HG02588 (cell line): ENCODE results near the gene RDH14.

ENCODE experiments used
- ATAC-seq: cut with Tn5 transposase; IDR thresholded peaks from one replicate; pipeline ENCODE4 v1.9.1; 2021; ENCODE audit warnings: mild to moderate bottlenecking, moderate library complexity; ENCODE audit not compliant: unreplicated experiment

The RDH14 gene, protein sequence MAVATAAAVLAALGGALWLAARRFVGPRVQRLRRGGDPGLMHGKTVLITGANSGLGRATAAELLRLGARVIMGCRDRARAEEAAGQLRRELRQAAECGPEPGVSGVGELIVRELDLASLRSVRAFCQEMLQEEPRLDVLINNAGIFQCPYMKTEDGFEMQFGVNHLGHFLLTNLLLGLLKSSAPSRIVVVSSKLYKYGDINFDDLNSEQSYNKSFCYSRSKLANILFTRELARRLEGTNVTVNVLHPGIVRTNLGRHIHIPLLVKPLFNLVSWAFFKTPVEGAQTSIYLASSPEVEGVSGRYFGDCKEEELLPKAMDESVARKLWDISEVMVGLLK

GRCh38 chr2:18560031-18560796, at the start of gene RDH14:
TSS of gene RDH14 (minus strand) at chr2:18560653. CDS start at chr2:18560572, 81 bp downstream.
- peak; percentile 94 for ATAC-seq

DNA sequence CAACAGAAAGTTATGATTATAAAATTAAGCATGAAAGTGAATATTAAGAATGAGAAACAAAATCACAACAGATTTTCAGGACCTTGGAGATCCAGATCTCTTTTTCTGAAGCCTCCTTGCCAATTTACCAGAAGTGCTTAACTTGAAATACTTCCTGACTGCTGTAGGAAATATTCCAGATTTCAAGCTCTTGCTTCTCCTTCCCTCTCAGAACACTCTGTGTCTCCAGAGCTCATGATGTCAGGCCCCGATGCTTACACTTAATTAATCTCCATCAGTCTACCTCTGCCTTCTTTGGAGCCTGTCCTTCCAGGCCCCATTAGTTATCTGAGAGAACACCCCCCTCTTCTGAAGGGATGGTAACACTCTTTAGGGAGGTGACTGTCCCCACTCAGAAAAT, 49.6 kb upstream of the RDH14 start:
- no peak for ATAC-seq

DNA sequence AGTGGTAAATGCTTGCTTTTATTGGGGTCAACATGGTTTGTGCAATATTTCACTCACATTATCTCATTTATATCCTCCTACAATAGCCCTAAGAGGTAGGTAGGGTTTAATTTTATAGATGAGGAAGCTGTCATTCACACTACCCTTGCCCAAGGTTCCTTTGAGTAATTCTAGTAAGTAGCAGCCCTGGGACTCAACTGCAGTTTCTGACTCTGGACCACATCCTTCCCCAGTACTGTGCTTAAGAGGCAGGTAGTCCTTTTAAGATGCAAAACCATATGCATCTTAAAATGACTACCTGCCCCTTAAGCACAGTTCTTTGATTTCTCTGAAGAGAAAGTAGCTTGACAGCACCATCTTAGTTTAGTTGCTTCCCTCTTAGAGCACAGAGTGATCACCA, 44.7 kb upstream of the RDH14 start:
- ATAC-seq: no peak

DNA sequence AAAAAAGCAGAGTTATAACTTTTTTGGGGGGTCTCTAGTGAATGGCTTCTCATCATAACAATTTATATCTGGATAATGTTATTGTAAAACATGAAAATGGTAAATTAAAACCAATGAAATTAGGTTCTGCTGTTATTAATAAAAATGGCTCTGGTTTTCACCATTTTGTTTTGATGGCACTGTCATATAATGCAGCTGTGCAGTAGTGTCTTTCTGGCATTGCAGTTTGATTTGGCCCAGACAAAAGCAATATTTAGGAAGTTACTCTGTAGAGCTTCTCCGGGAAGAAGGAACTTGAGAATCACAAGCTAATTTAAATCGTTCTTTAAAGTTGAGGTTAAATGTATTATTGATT, 44.1 kb upstream of the RDH14 start:
- no peak for ATAC-seq

DNA sequence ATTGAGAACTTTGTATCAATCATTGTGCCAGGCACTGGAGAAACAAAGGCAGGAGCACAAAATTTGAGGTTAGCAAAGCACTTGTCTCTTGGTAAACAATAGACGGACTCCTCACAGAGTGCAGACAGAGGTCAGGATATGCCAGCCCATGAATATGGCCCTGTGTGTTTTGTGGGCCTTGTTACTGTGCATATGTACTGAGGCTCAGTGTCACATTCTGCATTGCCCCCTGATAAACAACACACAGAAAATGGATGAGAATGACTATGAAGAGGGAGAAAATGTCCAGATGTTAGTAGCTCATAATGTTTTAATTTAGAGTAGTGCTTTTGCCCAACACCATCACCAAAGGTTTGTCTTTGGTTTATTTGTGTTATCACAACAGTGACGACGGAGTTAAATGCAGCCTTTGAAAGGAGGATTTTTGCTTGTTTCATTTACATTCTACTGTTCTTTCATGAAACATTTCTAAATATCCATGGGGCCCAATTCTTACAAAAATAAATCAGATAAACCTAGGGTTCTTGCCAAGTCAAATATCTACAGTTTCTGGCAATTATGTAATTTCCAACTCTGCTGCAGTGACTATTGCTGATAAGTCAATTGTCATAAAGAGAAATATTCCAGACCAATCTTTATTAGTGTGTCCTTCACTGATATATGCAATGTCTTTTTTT, 43.5 kb upstream of the RDH14 start:
- no peak for ATAC-seq

GRCh38 chr2:18602298-18602697, 41.8 kb upstream of the RDH14 start:
- ATAC-seq: no peak

GRCh38 chr2:18600255-18600613, 39.8 kb upstream of the RDH14 start:
- ATAC-seq: no peak

DNA sequence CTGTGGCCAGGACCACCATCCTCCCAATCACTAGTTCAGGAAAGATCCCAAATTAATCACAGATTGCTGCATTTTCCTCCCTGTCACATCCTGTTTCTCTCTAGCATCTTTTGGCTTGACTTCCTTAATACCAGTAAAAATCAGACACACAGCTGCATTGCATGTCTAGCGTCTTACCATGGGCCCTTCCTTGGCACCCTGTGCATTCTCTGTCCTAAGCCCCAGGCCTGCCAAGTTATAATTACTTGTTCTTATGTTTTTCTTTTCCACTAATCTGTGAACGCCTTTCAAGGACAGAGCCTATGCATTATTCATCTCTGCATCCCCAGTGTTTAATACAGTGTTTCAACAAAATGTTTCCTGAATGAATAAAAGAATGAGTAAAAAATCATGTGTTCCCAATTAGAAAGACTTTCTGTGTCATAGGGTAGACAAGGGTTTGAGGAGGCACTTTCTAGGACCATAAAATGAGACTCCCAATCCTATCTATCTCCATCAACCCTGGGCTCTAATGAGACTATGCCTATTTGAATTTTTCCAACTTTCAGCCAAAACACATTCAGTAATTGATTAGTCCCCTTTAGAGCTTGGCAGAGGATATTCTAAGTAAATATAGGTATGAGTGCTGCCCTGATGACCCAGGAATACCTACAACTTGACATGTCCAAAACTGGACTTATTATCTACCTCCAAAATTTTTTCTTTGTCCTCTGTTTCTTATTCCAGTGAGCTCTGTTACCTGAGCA, 39.2 kb upstream of the RDH14 start:
- no peak for ATAC-seq

GRCh38 chr2:18598848-18599484, 38.5 kb upstream of the RDH14 start:
- no peak for ATAC-seq

- ATAC-seq: no peak
These were observed 37.2 kb upstream of the RDH14 start for GRCh38 chr2:18597618-18598017.

- ATAC-seq: no peak
These were observed 36.5 kb upstream of the RDH14 start for GRCh38 chr2:18596993-18597392.

DNA sequence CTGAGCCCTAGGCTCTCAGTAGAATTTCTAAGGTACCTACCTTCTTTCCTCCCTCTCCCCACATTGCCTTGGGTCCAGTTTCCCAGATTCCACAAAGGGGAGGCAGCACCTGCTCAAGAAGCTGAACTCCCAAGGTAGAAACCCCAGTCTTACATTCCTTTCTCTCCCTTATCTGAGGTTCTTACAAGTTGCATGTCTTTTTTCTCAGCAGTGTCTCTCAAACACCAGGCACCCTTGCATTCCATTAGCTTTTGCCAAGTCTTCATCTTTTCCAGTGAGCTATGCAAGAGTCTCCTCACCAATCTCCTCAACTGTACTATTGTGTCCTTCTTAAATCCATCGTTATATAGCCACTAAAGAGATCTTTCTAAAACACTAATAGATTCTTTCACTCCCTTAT, 33.0 kb upstream of the RDH14 start:
- no peak for ATAC-seq

- no peak for ATAC-seq
These were observed 31.9 kb upstream of the RDH14 start for GRCh38 chr2:18592372-18592771.

- no peak for ATAC-seq
These were observed 28.9 kb upstream of the RDH14 start, which contains the start of gene NT5C1B for GRCh38 chr2:18589354-18589753. TSS of gene NT5C1B (minus strand) at chr2:18589569. CDS start at chr2:18589468, 101 bp downstream.

DNA sequence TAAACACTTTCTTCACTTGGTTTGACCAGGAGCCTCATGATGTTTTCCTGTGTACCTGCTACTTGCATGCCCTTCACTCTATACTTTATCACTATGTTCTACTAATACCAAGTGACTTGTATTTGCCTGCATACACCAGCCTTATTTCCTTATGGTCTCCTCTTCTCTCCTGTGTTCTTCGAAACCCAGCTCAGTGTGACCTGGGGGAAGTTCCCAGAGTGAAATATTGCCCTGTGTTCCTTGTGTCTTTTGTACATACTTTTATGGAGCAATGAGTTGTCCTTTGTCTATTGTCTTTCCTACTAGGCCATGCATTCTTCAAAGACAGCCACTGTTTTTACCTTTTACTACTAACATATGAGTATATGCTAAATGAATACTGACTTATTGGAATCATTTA, 28.3 kb upstream of the RDH14 start:
- ATAC-seq: no peak

DNA sequence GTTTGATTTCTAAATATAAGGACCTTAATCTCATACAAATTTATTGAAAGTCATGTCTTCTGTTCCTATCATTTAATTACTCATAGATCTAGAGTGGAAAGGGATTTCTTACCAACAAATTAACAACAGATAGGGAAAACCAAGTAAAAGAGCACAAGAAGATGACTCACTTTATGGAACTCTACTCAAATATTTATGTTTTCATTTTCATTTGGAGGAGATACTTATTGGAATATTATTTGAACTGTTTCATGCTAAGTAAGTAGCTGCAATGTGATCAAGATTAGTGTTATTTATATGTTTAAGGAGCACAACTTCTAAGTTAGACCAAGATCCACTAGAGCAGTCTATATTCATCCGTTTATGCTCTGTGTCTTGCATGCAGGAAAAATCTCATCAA, 27.6 kb upstream of the RDH14 start:
- no peak for ATAC-seq

DNA sequence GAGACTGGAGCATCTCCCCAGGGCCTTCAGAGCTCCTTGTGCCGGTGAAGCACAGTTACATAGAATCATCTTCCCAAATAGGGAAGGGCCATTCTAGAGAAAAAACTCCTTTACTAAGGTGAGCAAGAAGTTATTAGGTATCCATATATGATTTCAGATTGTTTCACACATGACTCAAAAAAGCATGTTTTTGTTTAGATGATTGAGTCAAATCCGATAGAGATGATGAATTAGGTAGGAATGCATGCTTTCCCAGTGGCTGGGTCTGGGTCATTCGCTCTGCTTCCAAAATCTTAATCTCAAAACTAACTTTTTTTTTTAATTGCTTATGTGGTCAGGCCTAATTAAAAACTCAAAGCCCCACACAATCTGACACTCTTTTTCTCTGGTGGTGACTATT, 25.1 kb upstream of the RDH14 start:
- no peak for ATAC-seq

DNA sequence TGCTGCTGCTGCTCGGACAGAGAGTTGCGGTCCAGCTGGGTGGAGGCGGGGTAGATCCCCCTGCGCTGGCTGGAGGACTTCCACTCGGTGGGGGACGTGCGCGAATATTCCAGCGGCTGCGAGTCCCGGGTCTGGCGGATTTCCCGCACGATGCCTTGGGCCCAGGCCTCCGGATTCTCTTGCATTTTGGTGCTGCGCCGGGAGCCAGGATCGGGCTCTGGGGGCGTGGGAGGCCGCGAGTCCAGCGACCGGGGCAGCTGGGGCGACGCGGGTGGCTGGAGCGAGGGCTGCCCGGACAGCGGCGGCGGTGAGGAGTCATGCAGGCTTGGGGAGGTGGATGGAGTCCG, 24.1 kb upstream of the RDH14 start:
- no peak for ATAC-seq

DNA sequence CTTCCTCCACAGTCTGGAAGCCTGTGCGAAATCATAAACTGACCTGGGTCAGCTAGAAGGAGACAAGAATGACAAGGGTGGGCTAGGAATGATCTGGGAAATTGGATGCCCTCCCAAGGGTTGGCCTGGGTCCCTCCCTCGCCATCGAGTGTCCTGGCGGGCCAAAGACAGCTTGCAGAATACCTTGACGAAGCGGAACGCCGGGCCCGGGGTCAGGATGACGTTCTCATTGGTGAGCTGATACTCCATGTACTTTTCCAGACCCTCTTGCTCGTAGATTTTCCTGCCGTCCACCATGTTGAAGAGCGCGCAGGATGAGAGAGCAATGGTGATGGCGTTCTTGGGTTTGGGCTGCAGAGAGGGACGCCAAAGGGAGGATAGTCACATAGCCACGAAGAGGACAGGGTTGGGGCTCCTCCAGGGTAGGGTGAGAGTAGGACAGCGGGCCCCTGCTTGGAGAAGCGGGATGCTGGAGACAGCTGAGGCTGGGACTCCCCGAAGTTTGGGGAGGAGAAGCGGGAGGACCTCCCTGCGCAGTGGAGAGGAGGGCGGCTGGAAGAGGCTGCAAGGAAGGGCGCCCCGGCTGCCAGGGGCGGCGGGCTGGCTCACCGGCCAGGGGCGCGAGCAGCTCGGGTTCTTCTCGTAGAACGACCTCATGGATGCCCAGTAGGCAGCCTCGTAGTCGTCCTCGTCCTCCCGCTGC, 23.6 kb upstream of the RDH14 start:
- no peak for ATAC-seq

- no peak for ATAC-seq
These were observed 20.2 kb upstream of the RDH14 start for GRCh38 chr2:18580606-18581005.
